ENCODE measurements around the gene VN1R5.

VN1R5 gene

DNA sequence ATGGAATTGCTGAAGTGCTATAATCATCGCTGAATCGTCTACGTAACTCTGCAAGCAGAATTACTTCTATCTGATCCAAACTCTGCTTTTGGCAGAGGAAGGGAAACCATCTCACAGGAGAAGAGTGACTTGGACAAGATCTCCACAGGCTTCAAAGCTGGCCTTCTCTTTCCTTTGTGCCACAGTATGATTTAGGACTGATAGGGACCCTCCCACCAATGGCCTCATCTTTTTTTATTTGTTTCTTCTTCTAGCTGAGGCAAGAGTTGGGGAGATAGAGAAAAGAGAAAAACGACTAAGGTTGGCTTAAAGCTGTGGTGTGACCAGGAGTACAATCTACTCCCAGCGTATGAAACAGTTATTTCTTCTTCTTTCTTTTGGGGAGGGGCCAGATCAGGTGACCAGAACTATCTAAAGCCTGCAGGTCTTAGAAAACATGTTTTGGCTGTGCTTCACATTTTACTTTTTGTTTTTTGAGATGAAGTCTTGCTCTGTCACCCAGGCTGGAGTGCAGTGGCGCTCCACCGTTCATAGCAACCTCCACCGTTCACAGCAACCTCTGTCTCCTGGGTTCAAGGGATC lies 40.8 kb downstream of the VN1R5 start:
- TF ChIP-seq, protein P1, sequence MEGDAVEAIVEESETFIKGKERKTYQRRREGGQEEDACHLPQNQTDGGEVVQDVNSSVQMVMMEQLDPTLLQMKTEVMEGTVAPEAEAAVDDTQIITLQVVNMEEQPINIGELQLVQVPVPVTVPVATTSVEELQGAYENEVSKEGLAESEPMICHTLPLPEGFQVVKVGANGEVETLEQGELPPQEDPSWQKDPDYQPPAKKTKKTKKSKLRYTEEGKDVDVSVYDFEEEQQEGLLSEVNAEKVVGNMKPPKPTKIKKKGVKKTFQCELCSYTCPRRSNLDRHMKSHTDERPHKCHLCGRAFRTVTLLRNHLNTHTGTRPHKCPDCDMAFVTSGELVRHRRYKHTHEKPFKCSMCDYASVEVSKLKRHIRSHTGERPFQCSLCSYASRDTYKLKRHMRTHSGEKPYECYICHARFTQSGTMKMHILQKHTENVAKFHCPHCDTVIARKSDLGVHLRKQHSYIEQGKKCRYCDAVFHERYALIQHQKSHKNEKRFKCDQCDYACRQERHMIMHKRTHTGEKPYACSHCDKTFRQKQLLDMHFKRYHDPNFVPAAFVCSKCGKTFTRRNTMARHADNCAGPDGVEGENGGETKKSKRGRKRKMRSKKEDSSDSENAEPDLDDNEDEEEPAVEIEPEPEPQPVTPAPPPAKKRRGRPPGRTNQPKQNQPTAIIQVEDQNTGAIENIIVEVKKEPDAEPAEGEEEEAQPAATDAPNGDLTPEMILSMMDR (IDR thresholded peaks at IDR 0.05; ENCODE audit: extremely low read depth, missing control alignments) = no peak
- no peak for DNase-seq (ENCODE audit: low spot score)

DNA sequence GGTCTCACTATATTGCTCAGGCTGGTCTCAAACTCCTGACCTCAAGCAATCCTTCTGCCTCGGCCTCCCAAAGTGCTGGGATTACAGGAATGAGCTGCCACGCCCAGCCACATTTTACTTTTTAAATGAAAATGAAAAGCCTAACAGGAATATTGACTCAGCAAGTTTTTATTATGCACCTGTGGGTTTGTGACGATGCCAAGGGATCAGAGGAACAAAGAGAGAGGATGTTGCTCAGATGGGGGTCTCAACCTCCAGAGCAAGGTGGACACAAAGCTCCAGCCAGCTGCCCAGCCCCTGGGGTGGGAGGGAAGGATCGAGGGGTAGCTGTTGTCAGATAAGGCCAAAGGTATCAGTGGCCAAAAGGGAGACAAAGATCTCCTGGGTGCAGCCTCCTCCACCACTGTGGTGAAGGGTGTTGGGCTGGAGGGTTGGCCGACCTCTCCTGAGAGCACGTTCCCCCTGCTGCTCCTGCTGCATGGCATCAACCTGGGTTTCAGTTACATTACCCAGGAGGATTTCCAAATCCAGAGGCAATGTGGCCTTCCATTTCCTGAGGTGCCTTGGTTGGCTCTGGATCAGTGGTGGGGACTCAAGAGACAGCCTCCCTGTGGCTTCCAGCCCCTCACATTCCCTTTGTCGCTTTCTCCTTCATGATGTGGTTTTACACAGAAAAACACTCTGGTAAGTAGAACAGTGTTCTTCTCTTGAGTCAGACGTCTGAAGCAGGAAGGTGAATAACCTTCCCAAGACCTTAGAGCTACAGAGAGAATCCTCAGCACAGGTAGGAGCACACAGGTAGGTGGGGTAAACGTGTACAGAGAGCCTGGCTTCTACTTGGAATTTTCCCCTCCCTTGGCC lies 41.6 kb downstream of the VN1R5 start:
- DNase-seq (ENCODE audit: low spot score) = no peak
- TF ChIP-seq, protein P1 (IDR thresholded peaks at IDR 0.05; ENCODE audit: extremely low read depth, missing control alignments) = no peak

DNA sequence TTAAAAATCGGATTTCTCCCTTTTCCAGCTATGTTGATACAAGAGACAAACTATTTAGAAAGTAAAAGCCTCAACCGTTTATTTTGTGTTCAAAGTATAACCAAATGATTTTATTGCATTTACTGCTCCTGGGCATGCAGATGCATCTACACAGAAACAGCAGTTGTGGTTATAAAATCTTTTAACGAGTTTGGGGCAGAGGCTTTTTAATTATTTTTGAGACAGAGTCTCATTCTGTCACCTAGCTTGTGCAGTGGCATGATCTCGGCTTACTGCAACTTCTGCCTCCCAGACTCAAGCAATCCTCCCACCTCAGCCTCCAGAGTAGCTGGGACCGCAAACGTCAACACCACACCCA lies 42.2 kb downstream of the VN1R5 start:
- no peak for DNase-seq (ENCODE audit: low spot score)
- TF ChIP-seq, protein P1 (IDR thresholded peaks at IDR 0.05; ENCODE audit: extremely low read depth, missing control alignments) = no peak

DNA sequence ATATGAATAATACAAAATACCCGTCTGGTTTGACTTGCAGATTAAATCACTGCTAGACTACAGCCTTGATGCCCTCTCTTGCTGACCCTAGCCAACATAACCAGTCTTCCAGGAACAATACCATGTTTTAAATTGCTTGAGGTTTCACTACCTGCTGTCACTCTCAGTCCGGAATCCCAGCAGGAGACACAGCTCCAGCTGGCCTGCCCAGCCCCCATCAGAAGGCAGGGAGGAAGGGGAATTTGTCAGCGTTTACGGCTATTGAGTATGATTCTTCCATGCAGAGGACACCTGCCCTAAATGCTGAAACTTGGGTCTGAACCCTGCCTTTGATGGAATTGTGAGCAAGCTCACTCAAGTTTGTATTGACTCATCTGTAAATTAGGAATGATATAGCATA lies 42.8 kb downstream of the VN1R5 start:
- DNase-seq (ENCODE audit: low spot score) = no peak
- TF ChIP-seq, protein P1 (IDR thresholded peaks at IDR 0.05; ENCODE audit: extremely low read depth, missing control alignments) = no peak

DNA sequence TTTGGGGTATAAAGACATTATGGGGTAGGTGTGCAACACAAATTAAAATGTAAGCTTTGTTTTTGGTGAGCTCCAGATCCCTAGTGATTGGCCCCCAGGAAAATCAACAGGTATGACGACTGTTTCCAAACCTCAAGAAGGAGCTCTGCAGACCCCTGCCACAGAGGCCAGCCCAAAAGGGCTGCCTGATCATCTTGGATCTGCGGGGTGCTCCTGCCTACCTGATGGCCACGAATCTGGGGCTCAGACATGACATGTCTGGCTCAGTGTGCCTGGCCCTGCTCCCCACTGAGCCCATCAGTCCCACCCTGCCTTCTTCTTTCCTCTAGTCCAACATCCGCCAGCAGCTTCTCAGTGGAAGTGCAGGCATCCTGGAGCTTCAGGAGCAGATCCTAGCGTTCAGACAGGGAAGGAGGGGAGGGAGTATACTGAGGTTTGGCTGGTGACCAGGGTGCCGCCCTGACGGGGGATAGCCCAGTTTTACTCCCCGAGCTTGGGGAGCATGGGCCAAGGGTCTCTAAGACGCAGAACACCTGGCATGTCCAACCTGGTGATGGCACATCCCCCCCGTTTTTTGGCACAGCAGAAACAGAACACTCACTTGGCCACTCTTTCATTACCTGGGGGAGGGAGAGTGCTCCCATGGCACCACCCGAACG lies 44.0 kb downstream of the VN1R5 start:
- DNase-seq (ENCODE audit: low spot score) = no peak
- TF ChIP-seq, protein P1 (IDR thresholded peaks at IDR 0.05; ENCODE audit: extremely low read depth, missing control alignments) = no peak

DNA sequence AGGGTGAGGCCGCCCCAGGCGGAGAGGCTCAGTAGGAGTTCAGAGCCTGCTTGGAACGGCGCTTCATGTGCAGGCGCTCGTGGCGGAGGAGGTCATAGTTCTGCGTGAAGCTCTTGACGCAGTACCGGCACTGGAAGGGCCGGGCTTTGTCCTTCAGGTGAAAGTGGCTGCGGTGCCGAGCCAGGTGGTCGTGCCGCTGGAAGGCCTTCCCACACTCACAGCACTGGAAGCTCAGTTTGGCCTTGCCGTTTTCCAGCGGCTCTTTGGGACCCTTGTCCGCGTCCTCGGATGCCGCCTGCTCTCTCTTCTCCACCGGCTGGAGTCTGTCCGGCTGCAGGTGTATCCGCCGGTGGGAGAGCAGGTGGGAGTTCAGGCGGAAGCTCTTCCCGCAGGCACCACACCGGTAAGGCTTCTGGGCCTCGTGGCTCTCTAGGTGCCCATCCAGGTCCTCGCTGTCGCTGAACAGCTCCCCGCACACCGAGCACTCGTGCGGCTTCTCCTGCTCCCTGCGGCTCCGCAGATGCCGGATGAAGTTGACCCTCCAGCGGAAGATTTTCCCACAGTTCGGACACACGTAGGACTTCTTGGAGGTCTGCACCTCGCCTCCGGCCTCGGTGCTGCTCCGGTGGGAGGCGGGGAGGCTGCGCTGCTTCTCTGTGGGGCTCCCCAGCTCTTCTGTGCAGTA lies 44.8 kb downstream of the VN1R5 start:
- TF ChIP-seq, protein P1 (IDR thresholded peaks at IDR 0.05; ENCODE audit: extremely low read depth, missing control alignments) = no peak
- no peak for DNase-seq (ENCODE audit: low spot score)

DNA sequence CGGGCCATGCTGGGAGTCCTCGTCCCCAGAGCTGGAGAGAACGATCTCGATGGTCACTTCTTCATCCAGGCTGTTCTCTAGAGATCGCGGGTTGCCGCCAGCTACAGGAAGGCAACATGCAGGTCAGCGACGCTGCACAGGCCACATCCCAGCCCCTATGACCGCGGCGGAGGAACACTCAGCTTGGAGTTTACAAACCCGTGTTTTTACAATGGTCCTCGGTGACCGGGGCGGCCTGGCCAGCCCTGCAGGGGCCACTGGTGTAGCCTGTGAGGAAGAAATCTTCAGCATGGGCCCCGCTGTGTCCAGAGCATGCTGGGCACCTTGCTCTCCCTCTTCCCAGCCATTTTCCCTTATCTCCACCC lies 45.3 kb downstream of the VN1R5 start:
- DNase-seq (ENCODE audit: low spot score) = no peak
- TF ChIP-seq, protein P1 (IDR thresholded peaks at IDR 0.05; ENCODE audit: extremely low read depth, missing control alignments) = no peak
